WI38 (cell line): Measurements from ENCODE around the gene UFD1.

Experiments used
- H3K4me3 ChIP-seq: 2 replicates; pipeline ENCODE4 v1.5.1; 2011; ENCODE audit warnings: low read depth, mild to moderate bottlenecking, control low read depth, low read length
- CTCF ChIP-seq: IDR thresholded peaks from 2 replicates; pipeline ENCODE4 v1.5.1; 2012; ENCODE audit warnings: low read depth, mild to moderate bottlenecking, control low read depth, low read length

The UFD1 gene

GRCh38 chr22:19494001-19494560 is 15.1 kb upstream of the UFD1 start:
- no peak overlapping the region for H3K4me3 ChIP-seq
- no peak for TF ChIP-seq CTCF

- no peak for TF ChIP-seq CTCF
- H3K4me3 ChIP-seq, result no peak overlapping the region
These were observed 13.6 kb upstream of the UFD1 start for GRCh38 chr22:19492504-19493174.

GRCh38 chr22:19490628-19491230 is 11.7 kb upstream of the UFD1 start:
- no peak overlapping the region for H3K4me3 ChIP-seq
- TF ChIP-seq CTCF, result no peak

GRCh38 chr22:19488884-19489843 is 10.2 kb upstream of the UFD1 start:
- H3K4me3 ChIP-seq, result no peak overlapping the region
- no peak for TF ChIP-seq CTCF

GRCh38 chr22:19488285-19488684 is 9.3 kb upstream of the UFD1 start:
- TF ChIP-seq CTCF, result no peak
- no peak overlapping the region for H3K4me3 ChIP-seq

- no peak for TF ChIP-seq CTCF
- no peak overlapping the region for H3K4me3 ChIP-seq
These were observed 4.7 kb upstream of the UFD1 start for GRCh38 chr22:19483481-19484244.
